GM19324 (cell line): ENCODE data around the gene ARAP2.

Experiments
- ATAC-seq: cut with Tn5 transposase; IDR thresholded peaks from one replicate; pipeline ENCODE4 v1.9.1; 2021; ENCODE audit warnings: mild to moderate bottlenecking, moderate library complexity; ENCODE audit not compliant: unreplicated experiment, low FRiP score

The ARAP2 gene

GRCh38 chr4:36224972-36225903 lies 19.1 kb downstream of the ARAP2 start:
- ATAC-seq: no peak

DNA sequence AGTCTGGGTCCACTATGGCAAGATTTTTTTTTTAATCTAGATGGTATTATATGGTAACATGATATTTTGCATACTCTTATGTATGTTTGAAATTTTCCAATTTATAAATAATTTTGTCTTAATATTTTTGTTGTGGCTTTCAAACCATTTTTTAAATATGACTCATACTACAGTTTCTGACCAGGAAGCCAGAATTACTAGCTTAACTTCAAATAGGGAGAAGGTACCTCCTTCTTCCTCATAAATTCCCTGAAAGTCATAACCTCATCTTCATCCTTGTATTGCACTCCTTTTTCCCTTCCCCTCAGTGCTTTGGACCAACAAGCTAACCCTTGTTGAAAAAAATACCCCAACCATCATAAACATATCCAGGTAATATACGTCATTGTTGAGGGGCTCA lies 21.6 kb downstream of the ARAP2 start:
- ATAC-seq: no peak

DNA sequence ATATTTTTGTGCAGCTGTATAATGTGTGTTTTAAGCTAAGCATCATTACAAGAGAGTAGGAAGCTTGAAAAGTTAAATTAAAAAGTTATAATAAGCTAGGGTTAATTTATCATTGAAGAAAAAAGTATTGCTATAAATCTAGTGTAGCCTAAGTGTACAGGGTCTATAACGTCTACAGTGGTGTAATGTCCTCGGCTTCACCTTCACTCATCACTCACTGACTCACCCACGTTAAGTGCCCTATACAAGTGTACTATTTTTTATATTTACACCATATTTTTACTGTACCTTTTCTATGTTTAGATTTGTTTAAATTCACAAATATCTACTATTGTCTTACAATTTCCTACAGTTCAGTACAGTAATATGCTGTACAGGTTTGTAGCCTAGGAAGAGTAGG lies 23.5 kb downstream of the ARAP2 start:
- ATAC-seq: no peak

- ATAC-seq: peak; percentile 82
Observed at GRCh38 chr4:36218121-36218520, 26.2 kb downstream of the ARAP2 start.

DNA sequence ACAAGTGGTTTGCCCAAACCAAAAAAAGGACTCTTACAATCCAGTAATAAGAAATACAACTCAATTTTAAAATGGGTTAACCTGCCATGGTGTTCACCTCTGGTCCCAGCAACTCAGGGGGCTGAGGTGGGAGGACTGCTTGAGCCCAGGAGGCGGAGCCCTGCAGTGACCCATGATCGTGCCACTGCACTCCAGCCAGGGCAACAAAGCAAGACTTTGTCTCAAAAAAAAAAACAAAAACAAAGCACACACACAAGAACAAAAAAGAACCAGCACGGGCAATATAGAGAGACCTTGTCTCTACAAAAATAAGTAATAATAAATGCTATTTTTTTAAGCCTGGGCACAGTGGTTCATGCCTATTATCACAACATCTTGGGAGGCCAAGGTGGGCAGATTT lies 28.7 kb downstream of the ARAP2 start:
- ATAC-seq: no peak

DNA sequence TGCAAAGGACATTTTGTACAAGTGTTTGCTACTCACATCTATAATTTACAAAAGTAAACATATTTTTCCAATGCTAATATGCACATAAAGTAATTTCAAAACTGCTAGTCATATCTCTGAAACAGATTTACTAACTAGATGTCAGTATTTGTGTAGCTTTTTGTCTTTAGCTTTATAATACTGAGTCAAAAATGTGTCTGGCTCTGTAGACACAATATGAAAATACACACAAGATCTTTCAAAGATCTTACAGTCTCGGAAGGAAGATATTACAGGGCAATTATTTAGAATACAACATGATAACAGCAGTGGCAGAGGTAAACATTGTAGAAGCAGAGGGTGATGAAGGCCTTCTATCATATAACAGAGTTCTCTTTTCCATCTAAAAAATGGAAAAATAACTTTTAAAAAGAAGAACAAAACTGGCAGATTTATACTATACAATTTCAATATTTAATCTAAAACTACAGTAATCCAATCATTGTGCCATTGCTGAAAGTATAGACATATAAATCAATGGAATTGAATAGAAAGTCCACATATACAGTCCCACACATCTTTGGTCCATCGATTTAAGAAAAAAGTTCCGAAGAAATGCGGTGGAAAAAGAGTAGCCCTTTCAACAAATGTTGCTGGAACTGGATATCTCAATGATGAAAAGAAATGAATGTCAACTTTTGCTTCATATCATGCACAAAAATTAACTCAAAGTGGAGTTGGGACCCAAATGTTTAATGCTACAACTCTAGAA lies 29.4 kb downstream of the ARAP2 start:
- ATAC-seq: no peak

- ATAC-seq: no peak
Observed at GRCh38 chr4:36213977-36214376, 30.3 kb downstream of the ARAP2 start.

DNA sequence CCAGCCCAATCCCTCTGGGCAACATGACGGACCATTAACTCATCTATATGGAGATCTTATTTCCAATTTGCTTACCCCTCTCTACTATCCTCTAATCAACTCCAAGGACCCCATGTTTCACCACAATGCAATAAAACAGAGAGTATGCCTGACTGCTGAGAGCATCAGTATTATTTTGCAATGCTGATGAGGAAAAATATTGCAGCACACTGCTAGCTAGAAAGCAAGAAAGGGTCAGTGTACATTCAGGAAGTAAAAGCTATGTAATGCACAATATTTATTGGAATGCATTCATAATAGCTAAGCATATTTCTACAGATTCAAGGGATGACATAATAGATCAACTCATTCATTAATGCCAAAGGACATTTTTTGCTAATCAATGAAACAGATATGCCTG lies 33.2 kb downstream of the ARAP2 start:
- no peak for ATAC-seq

GRCh38 chr4:36209941-36210649 lies 34.2 kb downstream of the ARAP2 start:
- ATAC-seq: no peak

GRCh38 chr4:36208893-36209473 lies 35.3 kb downstream of the ARAP2 start:
- peak; percentile 90 for ATAC-seq

GRCh38 chr4:36207831-36208520 lies 36.3 kb downstream of the ARAP2 start:
- ATAC-seq: no peak

- no peak for ATAC-seq
Observed at GRCh38 chr4:36207367-36207766, 36.9 kb downstream of the ARAP2 start.

DNA sequence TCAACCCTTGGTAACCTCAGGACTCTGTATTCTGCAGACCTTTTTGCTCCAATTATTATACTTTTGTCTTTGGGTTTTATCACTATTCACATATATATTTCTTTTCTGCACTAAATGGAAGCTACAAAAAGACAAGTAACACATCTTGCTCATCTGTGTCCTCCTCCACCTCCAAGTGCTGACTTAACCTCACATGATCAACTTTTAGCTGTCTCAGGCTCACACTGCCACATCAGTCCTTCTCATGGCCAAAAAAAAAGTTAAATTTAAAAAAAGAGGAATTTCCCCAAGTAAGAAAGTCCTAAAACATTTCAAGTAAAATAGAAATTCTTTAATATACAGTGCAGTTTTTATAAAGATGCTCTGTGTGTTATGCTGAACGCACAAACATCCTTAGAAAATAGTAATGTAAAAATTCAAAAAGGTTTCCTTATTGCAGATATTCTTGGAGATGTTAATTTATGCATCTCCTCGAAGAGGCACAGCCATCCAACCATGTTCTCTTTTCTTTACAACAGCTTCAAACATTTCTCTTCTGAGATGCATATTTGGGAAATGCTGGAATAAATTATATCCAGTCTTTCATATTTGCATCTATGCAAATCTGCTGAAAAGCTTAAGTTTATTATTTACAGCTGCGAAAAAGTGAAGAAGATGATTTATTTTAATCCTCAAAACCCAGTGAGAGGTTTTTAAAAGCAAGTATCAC lies 37.6 kb downstream of the ARAP2 start:
- ATAC-seq: no peak

DNA sequence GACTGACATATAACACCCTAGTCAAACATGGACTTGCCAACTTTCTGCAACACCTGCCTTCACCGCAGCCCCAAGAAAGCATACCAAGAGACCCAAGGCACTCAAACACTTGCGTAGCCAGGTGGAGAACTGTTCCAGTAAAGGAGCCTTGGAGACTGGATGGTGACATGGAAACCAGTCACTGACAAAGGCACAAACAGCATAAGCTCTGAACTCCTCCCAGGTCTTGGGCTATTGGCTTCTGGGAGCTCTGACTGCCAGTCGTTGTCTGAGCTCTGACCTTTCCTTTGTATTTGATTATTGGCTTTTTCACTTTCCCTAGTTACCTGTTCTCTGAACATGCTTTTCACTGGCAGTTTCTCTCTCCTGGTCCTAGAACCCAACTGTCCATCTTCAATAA lies 38.3 kb downstream of the ARAP2 start:
- no peak for ATAC-seq

- ATAC-seq: no peak
Observed at GRCh38 chr4:36198861-36199260, 45.5 kb downstream of the ARAP2 start.

GRCh38 chr4:36198068-36198808 lies 46.1 kb downstream of the ARAP2 start:
- no peak for ATAC-seq

GRCh38 chr4:36197501-36197900 lies 46.8 kb downstream of the ARAP2 start:
- no peak for ATAC-seq

GRCh38 chr4:36196145-36196913 lies 48.0 kb downstream of the ARAP2 start:
- no peak for ATAC-seq
